CD1c-positive myeloid dendritic cell (primary cell): Measurements from ENCODE around the gene PDLIM7.
"Not testable (repeated sequence)": the region's sequence is repeated elsewhere in the genome, so short reads cannot be mapped to it uniquely, and the experiment has no call there.

ENCODE experiments used
- DNase-seq: peaks from one replicate; pipeline ENCODE4 v3.0.0-alpha.2; 2016; ENCODE audit errors: extremely low spot score

Gene PDLIM7

DNA sequence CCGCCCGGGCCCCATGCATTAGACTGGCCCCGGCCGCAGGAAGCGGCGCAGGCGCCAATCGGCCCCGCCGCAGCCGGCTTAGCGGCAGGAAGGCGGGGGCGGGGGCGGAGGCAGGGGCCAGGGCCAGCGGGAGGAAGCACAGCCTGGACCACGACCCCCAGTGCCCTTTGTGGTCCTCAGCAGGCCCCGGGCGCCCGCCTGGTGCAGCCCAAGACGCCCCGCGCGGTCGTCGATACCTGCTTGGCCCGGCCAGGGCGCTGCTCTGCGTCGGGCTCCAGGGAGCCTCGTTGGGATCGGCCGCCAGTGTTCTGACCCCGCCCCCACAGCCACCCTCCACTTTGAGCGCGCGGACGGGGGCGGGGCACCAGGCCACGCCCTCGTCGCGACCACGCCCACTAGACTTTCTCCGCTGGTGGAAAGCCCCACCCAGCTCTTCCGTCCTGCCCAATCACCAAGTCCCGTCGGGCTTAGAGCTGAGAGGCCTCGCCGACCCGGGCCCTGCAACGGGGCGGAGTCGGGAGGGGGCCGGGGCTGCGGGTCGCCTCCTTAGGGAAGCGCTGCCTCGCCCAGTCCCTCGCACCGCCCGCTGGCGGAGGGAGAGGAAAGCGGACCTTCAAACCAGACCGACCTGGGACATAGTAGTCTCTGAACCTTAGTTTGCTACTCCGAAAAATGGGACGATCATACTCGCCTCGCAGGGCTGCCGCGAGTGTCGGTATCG is at the start of gene PDLIM7:
TSS of gene PDLIM7 (minus strand) at position 313 of the 721 bp plus-strand sequence. CDS start 1,092 bp downstream, outside the sequence.
- DNase-seq, result peak; percentile 97

GRCh38 chr5:177546258-177546741 is 48.9 kb upstream of the PDLIM7 start:
- DNase-seq, result peak; percentile 47

DNA sequence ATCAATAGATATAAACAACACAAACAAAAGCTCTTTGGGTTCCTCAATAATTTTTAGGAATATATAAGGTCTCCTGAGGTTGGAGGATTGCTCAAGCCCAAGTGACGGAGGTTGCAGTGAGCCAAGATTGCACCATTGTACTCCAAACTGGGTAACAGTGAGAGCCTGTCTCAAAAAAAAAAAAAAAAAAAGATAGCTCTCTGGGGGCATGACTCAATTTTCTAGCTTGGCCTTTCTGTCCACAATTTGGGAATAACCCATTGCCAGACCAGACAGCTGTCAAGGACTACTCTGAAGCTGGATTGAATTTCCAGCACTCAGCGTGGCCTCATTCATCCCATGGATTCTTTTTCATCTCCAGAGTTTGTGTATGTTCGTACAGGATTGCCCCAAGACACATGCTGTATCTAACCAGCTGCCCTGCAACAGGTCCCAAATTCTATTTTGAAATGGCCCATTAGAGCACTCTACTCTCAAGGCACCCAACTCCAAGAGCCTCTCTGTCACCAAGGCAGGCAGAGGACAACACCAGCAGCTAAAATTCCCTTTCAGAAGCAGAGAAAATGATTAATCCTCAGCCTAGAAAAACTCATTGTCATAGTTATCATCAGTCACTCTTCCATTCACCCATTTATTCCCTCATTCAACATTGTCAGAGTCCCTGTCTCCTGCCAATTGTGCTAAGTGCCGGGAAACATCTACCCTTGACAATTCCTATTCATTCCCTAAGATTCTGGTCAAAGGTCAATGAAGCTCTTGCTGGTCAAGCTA is 48.3 kb upstream of the PDLIM7 start:
- peak; percentile 66 for DNase-seq

DNA sequence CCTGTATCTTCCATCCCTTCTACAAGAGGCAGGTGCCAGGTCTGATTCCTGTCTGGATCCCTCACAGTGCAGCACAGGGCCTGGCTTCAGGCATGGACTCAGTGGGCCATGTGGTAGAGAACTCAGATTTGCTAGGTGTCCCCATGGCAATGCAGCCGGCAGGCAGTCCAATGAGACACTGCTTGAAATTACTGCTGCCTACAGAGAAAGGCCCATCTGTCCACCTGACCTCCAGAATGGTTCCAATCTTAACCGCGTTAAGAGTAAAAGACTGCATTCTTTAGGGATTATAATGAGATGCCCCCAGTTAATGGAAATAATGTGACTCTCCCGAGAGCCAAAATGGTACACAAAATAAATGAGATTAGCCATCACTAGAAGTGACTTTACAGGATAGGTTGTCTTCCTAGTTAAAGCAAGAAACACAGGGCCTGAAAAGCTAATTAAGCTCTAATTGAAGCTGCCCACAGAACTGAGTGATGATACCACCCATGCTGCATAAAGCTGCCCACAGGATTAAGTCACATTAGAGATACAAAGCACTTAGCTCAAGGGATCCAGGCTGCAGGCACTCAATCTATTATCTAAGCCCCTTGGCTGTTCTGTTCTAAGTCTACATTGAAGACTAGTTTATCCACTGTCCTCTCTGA is 45.5 kb upstream of the PDLIM7 start:
- no peak for DNase-seq

DNA sequence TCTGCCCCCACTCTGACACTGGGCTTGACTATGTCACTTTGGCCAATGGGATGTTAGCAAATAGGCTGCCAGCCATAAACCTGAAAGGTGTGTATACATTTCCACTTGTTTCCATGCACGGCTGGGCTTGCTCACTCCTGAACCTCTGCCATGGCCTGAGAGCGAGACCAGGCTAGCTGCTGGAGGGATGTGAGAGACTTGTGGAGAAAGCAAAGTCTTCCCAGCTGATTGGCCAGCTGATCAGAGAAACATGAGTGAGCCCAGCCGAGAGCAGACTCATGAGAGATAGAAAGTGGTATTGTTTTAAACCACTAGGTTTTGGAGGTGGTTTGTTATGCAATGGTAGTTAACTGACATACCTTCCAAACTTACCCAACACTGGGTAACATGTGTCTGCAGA is 43.0 kb upstream of the PDLIM7 start:
- no peak for DNase-seq

DNA sequence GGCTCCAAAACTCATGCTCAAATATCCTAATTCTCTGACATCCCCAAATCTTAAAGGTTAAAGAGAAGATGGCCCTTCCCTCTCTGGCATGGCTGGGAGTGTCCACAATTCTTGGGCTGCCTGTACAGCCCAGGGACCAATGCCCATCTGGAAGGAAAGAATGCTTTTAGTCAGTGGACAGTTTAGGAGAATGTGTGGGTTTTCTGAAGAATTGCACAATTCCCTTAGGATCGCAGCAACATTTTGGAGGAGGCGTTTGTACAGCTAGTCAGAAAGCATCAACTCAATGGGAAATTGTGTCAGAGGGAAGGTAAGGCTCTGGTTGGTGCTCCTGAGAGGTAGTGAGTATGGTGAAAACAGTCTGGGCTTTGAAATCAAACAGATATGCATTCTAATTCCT is 42.0 kb upstream of the PDLIM7 start:
- no peak for DNase-seq

- no peak for DNase-seq
Measured at GRCh38 chr5:177538876-177539275, 41.5 kb upstream of the PDLIM7 start.

- DNase-seq, result no peak
Measured at GRCh38 chr5:177537389-177538361, 40.3 kb upstream of the PDLIM7 start.

GRCh38 chr5:177536386-177536785 is 39.0 kb upstream of the PDLIM7 start:
- no peak for DNase-seq

- no peak for DNase-seq
Measured at GRCh38 chr5:177535125-177535524, 37.7 kb upstream of the PDLIM7 start.

DNA sequence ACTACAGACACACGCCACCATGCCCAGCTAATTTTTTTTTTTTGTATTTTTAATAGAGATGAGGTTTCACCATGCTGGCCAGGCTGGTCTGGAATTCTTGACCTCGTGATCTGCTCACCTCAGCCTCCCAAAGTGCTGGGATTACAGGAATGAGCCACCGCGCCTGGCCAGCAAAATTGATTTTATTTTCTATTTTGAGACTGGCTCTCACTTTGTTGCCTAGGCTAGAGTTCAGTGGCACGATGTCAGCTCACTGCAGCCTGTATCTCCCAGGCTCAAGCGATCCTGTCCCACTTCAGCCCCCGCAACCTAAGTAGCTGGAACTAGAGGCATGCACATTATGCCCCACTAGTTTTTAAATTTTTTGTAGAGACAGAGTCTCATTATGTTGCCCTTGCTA is 37.0 kb upstream of the PDLIM7 start:
- DNase-seq, result not testable (repeated sequence)

GRCh38 chr5:177531209-177531940 is 34.0 kb upstream of the PDLIM7 start:
- no peak for DNase-seq

- no peak for DNase-seq
Measured at GRCh38 chr5:177530638-177531037, 33.2 kb upstream of the PDLIM7 start.

- no peak for DNase-seq
Measured at GRCh38 chr5:177529247-177530203, 32.1 kb upstream of the PDLIM7 start.

GRCh38 chr5:177528631-177529030 is 31.2 kb upstream of the PDLIM7 start:
- DNase-seq, result no peak

DNA sequence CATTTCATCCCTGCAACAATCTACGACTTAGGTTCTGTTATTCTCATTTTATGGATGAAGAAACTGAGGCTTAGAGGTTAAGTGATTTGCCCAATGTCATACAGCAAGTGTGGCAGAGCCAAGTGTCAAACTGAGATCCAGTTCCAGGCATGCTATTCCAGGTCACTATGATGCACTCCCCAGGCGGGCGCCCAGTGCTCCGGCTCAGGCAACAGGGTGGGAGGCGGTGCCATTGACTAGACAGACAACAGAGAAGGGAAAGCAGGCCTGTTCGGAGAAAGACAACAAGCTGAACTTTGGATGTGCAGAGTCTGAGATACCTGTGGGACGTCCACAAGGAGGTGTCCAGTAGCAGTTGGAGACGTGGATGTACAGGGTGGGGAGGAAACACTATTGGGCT is 30.2 kb upstream of the PDLIM7 start:
- DNase-seq, result no peak

DNA sequence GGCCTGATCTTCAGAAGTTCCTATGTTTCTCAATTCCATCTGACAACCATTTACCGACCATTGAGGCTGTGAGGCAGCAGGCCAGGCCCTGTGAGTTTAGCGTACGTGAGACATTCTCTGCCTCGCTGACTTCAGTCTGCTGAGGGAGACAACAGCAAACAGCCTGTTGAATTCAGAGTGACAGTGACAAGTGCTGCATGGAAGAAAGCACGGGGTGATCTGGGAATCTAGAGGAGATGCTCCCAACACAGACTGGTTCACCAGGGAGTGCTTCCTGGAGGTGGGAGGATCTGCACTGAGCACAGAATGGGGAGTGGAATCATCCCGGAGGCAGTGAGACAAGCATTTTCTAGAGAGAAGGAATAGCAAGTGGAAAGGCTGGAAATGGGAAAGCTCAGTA is 29.4 kb upstream of the PDLIM7 start:
- no peak for DNase-seq

GRCh38 chr5:177526191-177526590 is 28.8 kb upstream of the PDLIM7 start:
- DNase-seq, result no peak

- no peak for DNase-seq
Measured at GRCh38 chr5:177524941-177525655, 27.7 kb upstream of the PDLIM7 start.
